Measurements from ENCODE around the gene DNPH1. TPM values are rescaled to one million over a fixed set of nuclear protein-coding genes. Genes with fewer than 3 reads are reported as not detected.

Gene DNPH1, protein sequence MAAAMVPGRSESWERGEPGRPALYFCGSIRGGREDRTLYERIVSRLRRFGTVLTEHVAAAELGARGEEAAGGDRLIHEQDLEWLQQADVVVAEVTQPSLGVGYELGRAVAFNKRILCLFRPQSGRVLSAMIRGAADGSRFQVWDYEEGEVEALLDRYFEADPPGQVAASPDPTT
- 45.9 TPM for total RNA-seq

- ATAC-seq (peak; percentile 95), DNase-seq (ENCODE audit: low spot score) (peak; percentile 88)
- intact Hi-C loops (cut with DNase I), result no loop called here
Measured at GRCh38 chr6:43228951-43229802, at the start of gene DNPH1. Gene DNPH1 (minus strand): TSS chr6:43229481. CDS start chr6:43229456, 25 bp downstream.

DNA sequence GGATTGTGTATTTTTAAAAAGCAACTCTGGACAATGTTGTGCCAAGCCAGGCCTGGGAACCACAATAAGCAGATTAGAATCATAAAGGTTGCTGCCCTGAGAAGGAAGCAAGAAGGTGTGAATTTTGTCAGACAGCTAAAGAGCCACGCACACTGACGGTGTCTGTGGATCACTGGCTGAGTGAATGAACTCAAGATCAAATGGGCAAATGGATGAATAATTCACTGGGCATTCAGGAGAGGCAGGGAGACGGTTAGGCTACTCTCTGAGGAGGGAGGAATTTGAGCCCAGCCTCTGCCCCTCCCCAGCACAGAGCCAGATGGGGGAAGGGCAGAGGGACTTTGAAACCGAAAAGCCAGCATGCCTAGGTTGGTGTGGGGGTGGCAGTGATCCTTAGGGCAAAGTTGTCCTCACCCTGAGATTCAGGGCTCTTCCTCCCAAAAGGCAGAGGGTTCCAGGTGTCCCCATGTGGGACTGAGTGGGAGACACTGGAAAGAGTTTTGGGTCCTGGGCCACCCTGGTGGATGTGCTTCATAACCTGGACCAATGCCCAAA is 49.3 kb upstream of the DNPH1 start:
- ATAC-seq (no peak), DNase-seq (ENCODE audit: low spot score) (no peak)
- intact Hi-C loops (cut with DNase I), result no loop called here

GRCh38 chr6:43277643-43278523 is 48.6 kb upstream of the DNPH1 start:
- DNase-seq (ENCODE audit: low spot score) (no peak), ATAC-seq (no peak)
- intact Hi-C loops (cut with DNase I), result no loop called here

GRCh38 chr6:43277306-43277642 is 48.0 kb upstream of the DNPH1 start:
- ATAC-seq (no peak), DNase-seq (ENCODE audit: low spot score) (no peak)
- intact Hi-C loops (cut with DNase I), result no loop called here

GRCh38 chr6:43276577-43277305 is 47.5 kb upstream of the DNPH1 start:
- ATAC-seq, result no peak
- intact Hi-C loops (cut with DNase I), result no loop called here

GRCh38 chr6:43275801-43276576 is 46.7 kb upstream of the DNPH1 start:
- intact Hi-C loops (cut with DNase I), result no loop called here
- ATAC-seq (peak; percentile 14), DNase-seq (ENCODE audit: low spot score) (no peak)

More at GRCh38 chr6:43276577-43277305, 47.5 kb upstream of the DNPH1 start:
- DNase-seq (ENCODE audit: low spot score), result no peak

GRCh38 chr6:43274916-43275597 is 45.8 kb upstream of the DNPH1 start:
- no peak for ATAC-seq
- no peak for DNase-seq (ENCODE audit: low spot score)
- intact Hi-C loops (cut with DNase I), result no loop called here

- no peak for DNase-seq (ENCODE audit: low spot score)
- no peak for ATAC-seq
- intact Hi-C loops (cut with DNase I), result no loop called here
Measured at GRCh38 chr6:43274127-43274915, 45.0 kb upstream of the DNPH1 start.

DNA sequence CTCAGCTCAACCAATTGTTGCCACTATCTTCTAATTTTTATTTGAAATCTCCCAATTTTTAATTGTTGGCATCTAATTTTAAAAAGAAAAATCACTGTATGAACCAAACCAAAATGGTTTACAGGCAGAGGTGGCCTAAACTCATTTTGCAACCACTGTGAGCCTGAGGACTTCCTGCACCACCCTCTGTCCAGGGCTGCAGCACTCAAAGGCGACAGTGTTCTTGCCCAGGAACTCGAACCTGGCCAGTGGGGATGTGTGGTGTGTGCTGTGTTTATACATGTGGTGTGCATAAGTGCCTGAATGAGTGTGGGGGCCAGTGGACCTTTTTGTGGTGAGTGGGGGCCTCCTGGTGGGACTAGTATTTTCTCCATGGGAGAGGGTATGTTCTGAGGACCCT is 44.4 kb upstream of the DNPH1 start:
- intact Hi-C loops (cut with DNase I), result no loop called here
- ATAC-seq, result no peak

GRCh38 chr6:43271944-43272343 is 42.7 kb upstream of the DNPH1 start:
- ATAC-seq (no peak), DNase-seq (ENCODE audit: low spot score) (no peak)
- intact Hi-C loops (cut with DNase I), result no loop called here

More for the DNA sequence above, 44.4 kb upstream of the DNPH1 start:
- DNase-seq (ENCODE audit: low spot score), result no peak

DNA sequence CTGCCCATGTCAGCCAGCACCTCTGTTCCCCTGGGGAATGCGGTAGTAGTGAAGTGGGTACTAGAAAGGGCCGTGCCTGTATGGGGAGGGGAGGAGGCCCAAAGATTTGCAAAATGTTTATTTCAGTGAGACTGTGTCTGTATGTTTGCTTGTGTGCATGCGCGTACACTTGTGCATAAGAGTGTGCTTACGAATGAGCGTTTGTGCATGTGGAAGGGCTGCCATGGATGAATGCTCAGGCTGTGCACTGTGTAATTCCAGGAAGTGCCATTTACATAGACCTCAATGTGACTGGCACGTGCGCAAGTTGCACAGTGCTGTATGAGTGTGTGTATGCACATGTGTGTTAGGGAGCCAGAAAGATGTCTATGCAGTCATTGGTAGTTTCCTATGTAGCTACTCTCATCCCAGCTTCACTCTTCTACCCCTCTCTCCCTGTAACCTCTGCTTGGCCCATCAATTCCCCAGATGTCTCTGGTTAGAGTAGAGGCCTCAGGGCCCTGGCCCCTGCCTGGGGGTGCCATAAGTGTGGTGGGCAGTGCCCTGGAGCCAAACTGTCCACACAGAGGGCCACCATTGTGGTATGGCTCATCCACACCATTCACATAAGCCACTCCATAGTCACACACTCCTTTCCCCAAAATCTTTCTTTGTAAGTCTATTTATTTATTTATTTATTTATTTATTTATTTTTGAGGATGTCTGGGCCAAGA is 42.0 kb upstream of the DNPH1 start:
- DNase-seq (ENCODE audit: low spot score), result no peak
- ATAC-seq, result no peak

GRCh38 chr6:43269273-43270007 is 40.2 kb upstream of the DNPH1 start:
- ATAC-seq (peak; percentile 15), DNase-seq (ENCODE audit: low spot score) (no peak)
- intact Hi-C loops (cut with DNase I), result no loop called here

More for the DNA sequence above, 42.0 kb upstream of the DNPH1 start:
- intact Hi-C loops (cut with DNase I), result no loop called here

- DNase-seq (ENCODE audit: low spot score) (no peak), ATAC-seq (no peak)
- intact Hi-C loops (cut with DNase I), result no loop called here
Measured at GRCh38 chr6:43268782-43269272, 39.5 kb upstream of the DNPH1 start.

- intact Hi-C loops (cut with DNase I), result no loop called here
- DNase-seq (ENCODE audit: low spot score) (no peak), ATAC-seq (peak; percentile 64)
Measured at GRCh38 chr6:43268355-43268700, 39.0 kb upstream of the DNPH1 start.

GRCh38 chr6:43267619-43268354 is 38.5 kb upstream of the DNPH1 start:
- DNase-seq (ENCODE audit: low spot score) (no peak), ATAC-seq (no peak)
- intact Hi-C loops (cut with DNase I), result no loop called here
